Activated naive CD4-positive, alpha-beta T cell treated with Interleukin-2 at 50 U/mL for 16 hours (primary cell): ENCODE results near the gene SHROOM3.

Experiments
- DNase-seq: peaks from one replicate; pipeline ENCODE4 v3.0.0-alpha.2; 2020

Gene SHROOM3

DNA sequence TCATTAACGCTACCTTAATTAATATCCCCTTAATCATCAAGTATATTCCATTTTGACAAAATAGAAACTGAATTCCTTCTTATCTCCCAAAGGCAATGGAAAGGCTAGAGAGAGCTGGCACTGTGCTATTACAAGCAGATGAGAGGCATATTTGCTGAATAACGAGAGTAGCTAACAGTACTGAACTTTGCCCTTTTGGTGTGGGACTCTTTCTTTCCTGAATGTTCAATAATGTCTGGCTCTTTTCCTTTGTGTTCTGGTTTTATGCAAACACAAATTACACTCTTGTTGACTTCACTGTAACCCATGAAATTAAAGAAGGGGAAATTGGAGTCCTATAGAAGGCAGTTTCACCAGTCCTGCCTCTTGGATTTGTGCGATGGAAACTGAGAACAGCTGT is 63.5 kb downstream of the SHROOM3 start:
- no peak for DNase-seq

DNA sequence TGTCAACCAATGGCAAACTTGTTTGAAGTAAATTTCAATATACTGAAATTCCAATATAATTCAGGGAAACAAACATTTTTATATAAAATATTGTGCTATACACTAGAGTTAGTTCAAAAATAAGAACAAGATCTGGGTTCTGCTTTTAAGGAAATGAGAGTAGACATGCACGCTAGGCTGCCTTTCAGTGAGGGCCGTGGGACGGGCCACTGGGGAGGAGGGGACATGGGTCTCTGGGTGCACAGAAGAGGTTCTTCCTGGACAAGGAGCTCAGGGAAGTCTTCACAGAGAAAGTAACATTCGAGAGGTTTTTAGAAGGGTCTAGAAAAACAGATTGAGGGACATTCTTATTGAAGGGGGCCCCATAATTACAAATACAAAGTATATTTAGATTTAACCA is 64.4 kb downstream of the SHROOM3 start:
- no peak for DNase-seq

- DNase-seq, result no peak
Measured at GRCh38 chr4:76502886-76503285, 67.9 kb downstream of the SHROOM3 start.

DNA sequence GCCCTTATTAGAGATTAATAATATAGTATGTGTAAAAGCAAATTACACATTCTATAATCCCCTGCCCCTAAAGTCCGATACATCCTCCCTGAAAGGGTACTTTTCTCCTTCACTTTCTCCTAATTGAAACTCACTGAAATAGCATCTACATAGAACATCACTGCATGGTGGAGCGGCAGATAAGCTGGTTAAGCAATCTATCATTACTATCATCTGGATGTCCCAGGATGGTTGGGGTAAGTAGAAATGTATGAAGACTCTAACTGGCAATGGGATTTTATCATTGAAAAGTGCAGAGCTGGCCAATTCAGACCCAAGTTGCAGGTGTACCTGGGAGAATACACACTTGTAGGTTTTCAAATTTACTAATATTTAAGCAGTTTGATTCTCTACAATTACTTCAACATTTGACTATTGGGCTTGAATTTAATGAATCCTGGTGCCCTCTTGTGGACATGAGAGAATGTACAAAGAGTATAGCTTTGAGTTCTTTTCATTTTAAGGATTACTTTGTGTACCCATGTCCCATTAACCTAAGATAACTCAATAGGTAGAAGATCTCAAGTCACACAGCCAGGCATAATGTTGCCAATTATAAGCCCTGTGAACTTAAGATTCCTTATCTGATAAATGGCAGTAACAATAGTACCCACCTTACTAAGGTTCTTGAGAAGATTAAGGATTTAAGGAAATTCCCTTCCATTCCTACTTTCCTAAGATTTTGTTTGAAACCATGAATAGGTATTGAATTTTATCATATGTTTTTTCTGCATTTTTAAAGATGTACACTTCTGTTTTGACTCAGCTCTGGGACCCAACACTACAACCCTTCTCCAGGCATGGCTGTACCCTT is 69.8 kb downstream of the SHROOM3 start:
- DNase-seq, result no peak

DNA sequence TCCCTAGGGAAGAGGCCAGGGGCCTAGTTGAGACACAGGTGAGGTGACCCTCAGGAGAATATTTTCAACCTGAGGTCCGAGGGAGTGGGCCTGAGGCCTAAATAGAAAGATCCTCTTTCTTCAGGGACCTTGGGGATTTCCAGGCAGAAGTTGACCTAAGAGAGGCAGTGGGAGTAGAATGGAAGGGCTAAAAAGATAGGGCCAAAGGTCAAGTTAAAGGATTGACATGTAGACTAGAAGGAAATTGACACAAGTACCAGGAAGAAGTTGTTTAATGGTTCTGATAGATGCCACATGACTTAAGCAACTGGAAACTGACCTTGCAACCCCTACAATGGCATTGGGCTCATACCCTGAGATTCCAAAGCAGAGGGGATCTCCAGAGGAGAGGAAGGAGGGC is 76.9 kb downstream of the SHROOM3 start:
- no peak for DNase-seq

- no peak for DNase-seq
Measured at GRCh38 chr4:76513482-76513881, 78.5 kb downstream of the SHROOM3 start.

- no peak for DNase-seq
Measured at GRCh38 chr4:76514087-76514486, 79.1 kb downstream of the SHROOM3 start.

DNA sequence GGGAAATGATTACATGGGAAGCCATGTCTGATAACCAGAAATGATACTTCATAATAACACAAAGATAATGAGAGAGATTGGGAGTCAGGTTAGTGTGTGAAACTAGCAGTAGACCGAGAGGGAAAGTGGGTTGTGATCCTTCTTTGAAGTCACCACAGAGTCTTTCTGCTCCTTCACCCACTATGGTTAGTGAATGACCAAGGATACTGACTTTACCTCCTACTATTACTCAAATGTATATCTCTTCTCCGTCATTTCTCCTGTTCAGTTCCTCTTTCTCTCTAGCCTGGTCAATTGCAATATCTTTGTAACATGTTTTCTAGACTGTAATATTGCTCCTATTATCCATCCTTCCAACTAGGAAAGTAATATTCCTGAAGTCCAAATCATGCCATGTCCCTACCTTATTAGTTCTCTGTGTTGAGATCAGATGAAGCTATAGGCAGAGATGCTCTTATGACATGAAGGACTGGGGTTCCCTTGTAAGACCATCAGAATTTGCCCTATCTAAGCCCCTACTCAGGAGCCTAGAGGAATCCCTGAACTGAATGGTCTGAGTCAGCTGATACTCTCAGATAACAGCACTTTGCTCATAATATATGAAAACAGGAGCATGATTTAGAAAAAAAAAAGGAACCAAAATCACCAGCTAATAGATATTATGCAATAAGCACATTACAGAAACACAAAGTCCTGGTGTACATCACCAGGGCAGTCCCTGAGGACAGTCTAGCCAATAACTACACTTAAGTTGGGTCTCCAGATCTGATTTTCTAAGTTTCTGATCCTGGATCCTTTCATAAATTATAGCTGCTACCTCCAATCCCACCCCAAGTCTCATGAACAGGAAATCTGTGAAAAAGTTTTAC is 81.2 kb downstream of the SHROOM3 start:
- DNase-seq, result no peak

GRCh38 chr4:76518241-76518640 is 83.2 kb downstream of the SHROOM3 start:
- no peak for DNase-seq

DNA sequence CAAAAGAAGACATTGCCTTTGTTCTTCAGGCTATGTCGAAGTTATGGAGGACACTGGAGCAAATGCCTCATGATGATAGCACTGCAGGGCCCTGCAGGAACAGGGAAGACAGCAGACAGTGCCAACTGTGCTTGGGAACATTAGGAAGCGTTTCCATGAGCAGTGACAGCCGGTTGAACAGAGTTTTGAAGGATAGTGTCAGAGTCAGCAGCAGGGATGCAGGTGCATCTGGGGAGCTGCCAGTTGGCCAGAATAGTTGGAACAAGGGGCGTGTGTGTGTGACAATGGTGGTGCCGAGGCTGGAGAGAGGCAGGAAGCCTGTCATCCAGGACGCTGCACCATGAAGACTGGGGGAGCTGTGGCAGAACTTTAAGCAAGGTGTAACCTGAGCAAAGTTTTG is 88.6 kb downstream of the SHROOM3 start:
- DNase-seq, result no peak

GRCh38 chr4:76525751-76526150 is 90.7 kb downstream of the SHROOM3 start:
- DNase-seq, result no peak

DNA sequence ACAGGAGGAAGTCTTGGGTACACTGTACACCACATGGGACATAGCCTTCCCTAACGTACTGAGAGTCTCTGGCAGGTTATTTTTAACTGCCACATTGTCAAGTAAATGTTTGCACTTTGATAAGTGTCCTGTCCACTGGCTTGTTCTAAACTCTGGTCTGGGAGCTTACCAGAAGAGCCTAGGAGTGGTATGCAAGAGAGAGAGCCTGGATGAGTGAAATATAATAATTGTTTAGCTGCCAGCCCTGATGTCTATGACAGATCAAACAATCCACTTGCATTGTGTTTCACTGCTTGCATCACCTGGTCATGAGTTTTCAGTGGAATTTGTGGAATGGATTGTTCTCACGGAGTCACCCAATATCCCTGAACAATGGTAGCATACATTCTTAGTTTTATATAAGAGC is 91.6 kb downstream of the SHROOM3 start:
- DNase-seq, result no peak

DNA sequence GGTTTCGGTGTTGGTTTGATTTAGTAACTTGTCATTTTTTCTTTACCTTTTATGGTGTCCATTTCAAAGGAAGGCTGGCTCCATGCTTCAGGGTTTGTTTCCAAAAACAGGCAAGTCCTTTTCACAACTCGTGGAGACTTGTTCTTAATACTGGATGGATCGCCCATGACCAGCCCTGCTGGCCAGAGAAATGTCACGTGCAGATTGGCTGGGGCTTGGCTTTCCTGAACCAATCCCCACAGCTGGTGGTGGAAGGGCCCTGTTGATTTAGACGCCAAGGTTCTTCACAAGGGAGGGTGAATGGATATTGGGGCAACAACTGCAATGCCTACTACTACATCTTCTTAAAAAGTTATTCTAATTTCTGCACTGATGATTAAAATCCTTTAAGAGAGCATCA is 92.6 kb downstream of the SHROOM3 start:
- DNase-seq, result no peak

- DNase-seq, result no peak
Measured at GRCh38 chr4:76531597-76531996, 96.6 kb downstream of the SHROOM3 start.

- DNase-seq, result no peak
Measured at GRCh38 chr4:76532805-76533204, 97.8 kb downstream of the SHROOM3 start.

DNA sequence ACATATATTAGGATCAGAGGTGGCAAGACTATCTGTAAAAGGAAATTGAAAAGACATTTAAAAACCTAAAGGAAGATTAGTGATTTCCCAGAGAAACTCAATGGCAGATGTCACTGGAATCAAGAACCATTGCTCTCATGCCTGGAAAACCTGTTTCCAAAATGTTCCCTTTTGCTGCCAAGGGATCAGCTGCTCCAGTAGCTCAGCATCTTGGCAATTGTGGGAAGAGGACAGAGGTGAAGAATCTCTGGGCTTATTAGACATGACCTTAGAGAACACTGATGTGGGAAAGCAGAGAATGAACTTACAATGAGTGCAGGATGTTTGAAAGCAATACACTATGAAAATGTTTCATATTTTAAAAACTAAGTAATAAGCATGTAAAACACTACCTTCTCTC is 98.3 kb downstream of the SHROOM3 start:
- DNase-seq, result no peak

- no peak for DNase-seq
Measured at GRCh38 chr4:76535603-76536372, 100.8 kb downstream of the SHROOM3 start.

DNA sequence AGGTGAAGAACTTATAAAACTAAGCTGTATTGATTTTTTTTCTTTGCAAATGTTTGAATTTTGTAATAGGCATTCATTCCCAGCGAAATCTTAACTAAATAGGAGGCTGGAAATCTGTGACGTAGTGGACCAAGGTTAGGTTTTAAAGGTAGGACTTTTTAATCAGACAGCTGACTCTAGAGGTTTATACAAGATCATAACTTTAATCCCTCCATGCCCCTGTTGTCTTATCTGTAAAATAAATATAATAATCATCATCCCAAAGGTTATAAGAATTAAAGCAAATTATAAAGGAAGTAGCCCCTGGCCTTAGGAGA is 101.3 kb downstream of the SHROOM3 start:
- no peak for DNase-seq

- DNase-seq, result no peak
Measured at GRCh38 chr4:76538296-76538695, 103.3 kb downstream of the SHROOM3 start.

- no peak for DNase-seq
Measured at GRCh38 chr4:76539979-76540378, 105.0 kb downstream of the SHROOM3 start.

- no peak for DNase-seq
Measured at GRCh38 chr4:76540486-76540885, 105.5 kb downstream of the SHROOM3 start.

DNA sequence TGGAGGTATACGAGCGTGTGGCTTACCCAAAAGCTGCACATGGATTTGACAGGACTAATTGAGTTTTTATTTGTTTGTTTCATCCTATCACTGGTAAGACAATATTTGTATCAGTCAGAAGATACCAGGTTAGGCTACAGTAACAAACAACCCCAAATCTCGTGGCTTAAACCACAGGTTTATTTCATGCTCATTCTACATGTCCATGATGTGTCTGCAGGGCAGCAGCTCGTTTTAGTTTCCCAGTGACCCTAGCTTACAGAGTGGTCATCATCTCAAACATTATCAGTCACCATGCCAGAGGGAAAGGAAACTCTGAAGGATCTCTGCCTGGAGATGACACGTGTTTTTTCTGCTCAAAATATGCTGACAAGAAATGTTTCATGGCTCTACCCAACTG is 108.3 kb downstream of the SHROOM3 start:
- no peak for DNase-seq

DNA sequence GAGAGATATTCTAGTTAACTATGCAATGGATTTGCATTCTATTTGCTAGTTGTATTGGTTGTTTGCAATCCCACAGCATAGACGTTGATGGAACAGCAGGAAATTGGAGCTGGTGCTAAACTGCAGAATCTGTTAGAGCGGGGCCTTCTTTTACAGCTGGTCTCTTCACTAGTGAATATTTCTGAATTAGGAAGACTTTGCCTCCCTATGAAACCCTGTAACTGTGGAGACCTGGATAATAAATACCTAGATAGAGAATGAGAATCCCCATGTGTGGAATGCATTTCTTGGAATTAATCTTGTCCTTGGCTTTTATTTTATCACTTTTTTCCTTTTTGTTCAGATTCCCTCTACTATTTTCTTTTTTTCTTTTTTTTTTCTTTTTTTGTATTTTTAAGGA is 109.7 kb downstream of the SHROOM3 start:
- DNase-seq, result no peak
